ENCODE data around the gene MSX1. TPM values are rescaled to one million over a fixed set of nuclear protein-coding genes. Genes with fewer than 3 reads are reported as not detected.

The MSX1 gene
- total RNA-seq, 2 donors from 2014 or later = 11.0 to 24.6 TPM

- H3K9me3 ChIP-seq = no peaks in the 10 kb centered on the region
- H3K27ac ChIP-seq = no peak overlapping the region
- no peak overlapping the region for H3K4me3 ChIP-seq
- no peak for DNase-seq (ENCODE audit: low spot score)
- no peaks in the 10 kb centered on the region for H3K36me3 ChIP-seq
- TF ChIP-seq, protein P1, sequence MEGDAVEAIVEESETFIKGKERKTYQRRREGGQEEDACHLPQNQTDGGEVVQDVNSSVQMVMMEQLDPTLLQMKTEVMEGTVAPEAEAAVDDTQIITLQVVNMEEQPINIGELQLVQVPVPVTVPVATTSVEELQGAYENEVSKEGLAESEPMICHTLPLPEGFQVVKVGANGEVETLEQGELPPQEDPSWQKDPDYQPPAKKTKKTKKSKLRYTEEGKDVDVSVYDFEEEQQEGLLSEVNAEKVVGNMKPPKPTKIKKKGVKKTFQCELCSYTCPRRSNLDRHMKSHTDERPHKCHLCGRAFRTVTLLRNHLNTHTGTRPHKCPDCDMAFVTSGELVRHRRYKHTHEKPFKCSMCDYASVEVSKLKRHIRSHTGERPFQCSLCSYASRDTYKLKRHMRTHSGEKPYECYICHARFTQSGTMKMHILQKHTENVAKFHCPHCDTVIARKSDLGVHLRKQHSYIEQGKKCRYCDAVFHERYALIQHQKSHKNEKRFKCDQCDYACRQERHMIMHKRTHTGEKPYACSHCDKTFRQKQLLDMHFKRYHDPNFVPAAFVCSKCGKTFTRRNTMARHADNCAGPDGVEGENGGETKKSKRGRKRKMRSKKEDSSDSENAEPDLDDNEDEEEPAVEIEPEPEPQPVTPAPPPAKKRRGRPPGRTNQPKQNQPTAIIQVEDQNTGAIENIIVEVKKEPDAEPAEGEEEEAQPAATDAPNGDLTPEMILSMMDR (IDR thresholded peaks at IDR 0.05) = no peak
- peaks cover 0 to 42% of the 10 kb centered on the region in 2 donors for H3K4me1 ChIP-seq (ENCODE audit: control insufficient read depth in 1 of 2, low read depth in 2 of 2)
- H3K27me3 ChIP-seq (replicated peaks; ENCODE audit: insufficient read depth) = peaks cover 27% of the 10 kb centered on the region
- ATAC-seq (ENCODE audit: insufficient number of reproducible peaks, low FRiP score, low read depth) = no peak
Measured at GRCh38 chr4:4868758-4869723, 9.6 kb downstream of the MSX1 start.

DNA sequence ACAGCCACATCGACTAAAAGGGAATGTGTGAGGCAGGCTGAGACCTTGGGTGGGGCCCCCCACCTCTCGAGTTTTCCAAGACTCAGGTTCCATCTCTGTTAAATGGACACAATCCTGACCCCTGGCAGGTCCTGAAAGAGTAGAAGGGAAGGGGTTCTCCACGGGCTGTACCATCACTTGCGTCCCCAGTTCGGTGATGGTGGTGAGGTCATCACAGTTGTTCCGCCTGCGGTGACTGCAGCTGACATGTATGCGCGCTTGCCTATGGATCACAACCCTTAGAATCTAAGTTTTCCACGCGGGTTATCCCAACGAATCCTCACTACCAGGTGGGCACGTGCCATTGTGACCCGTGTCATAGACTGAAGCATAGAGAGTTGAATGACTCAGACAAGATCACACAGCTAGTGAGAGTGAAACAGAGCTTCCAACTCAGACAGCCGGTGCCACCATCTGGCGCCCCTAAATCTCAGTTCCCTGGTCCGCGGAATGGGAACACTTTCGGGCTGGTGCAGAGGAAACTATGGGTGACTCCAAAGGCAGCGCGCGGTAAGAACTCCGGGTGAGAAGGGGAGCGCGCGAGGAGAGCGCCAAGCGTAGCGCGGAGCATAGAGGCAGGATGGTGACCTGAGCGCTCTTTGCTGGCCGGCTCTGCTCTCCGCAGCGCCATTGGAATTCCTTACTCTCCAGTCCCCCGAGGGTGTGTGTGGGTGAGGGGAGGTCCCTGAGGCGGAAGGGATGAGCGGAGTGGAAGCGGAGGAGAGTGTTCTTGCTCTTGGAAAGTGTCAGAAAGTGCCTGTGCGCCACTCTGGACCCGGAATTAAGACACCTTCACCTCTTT is 10.5 kb downstream of the MSX1 start:
- TF ChIP-seq, protein P1 (IDR thresholded peaks at IDR 0.05) = no peak
- no peak for DNase-seq (ENCODE audit: low spot score)
- Histone ChIP-seq H3K9me3 (no peaks in the 10 kb centered on the region), H3K27ac (no peak overlapping the region), H3K36me3 (no peaks in the 10 kb centered on the region), H3K27me3 (replicated peaks; ENCODE audit: insufficient read depth) (peaks cover 26% of the 10 kb centered on the region), H3K4me3 (no peak overlapping the region), H3K4me1 (ENCODE audit: control insufficient read depth in 1 of 2, low read depth in 2 of 2) (peaks cover 0 to 42% of the 10 kb centered on the region in 2 donors)
- ATAC-seq (ENCODE audit: insufficient number of reproducible peaks, low FRiP score, low read depth) = no peak

GRCh38 chr4:4870576-4871241 is 11.2 kb downstream of the MSX1 start:
- DNase-seq (ENCODE audit: low spot score) = no peak
- Histone ChIP-seq H3K27me3 (replicated peaks; ENCODE audit: insufficient read depth) (peaks cover 18% of the 10 kb centered on the region), H3K27ac (no peak overlapping the region), H3K36me3 (no peaks in the 10 kb centered on the region), H3K4me3 (no peak overlapping the region), H3K4me1 (ENCODE audit: control insufficient read depth in 1 of 2, low read depth in 2 of 2) (peaks cover 0 to 39% of the 10 kb centered on the region in 2 donors), H3K9me3 (no peaks in the 10 kb centered on the region)
- TF ChIP-seq, protein P1 (IDR thresholded peaks at IDR 0.05) = no peak
- no peak for ATAC-seq (ENCODE audit: insufficient number of reproducible peaks, low FRiP score, low read depth)

DNA sequence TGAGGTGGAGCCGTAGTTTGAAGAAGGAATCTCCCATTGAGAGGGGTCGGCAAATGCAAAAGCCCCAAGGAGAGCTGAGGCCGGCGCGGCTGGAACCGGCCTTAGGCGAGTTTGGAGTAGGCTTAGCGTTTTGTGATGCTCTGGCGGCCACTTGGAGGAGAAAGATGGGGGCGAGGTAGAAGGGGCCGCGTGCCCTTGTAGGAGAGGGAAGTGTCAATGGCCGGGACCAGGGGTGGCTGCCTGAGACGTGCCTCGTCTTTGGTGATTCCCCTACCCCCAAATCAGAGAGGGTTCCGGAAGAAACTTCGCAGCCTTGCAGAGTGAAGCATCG is 11.7 kb downstream of the MSX1 start:
- H3K9me3 ChIP-seq = no peaks in the 10 kb centered on the region
- H3K27ac ChIP-seq = no peak overlapping the region
- no peaks in the 10 kb centered on the region for H3K36me3 ChIP-seq
- no peak for ATAC-seq (ENCODE audit: insufficient number of reproducible peaks, low FRiP score, low read depth)
- H3K4me3 ChIP-seq = no peak overlapping the region
- DNase-seq (ENCODE audit: low spot score) = no peak
- peaks cover 0 to 34% of the 10 kb centered on the region in 2 donors for H3K4me1 ChIP-seq (ENCODE audit: control insufficient read depth in 1 of 2, low read depth in 2 of 2)
- peaks cover 13% of the 10 kb centered on the region for H3K27me3 ChIP-seq (replicated peaks; ENCODE audit: insufficient read depth)
- TF ChIP-seq, protein P1 (IDR thresholded peaks at IDR 0.05) = no peak

All from thoracic aorta (tissue), 2 donors.